CD4-positive, alpha-beta T cell (primary cell): Measurements from ENCODE around the gene CEACAM8. TPM values are rescaled to one million over a fixed set of nuclear protein-coding genes. Genes with fewer than 3 reads are reported as not detected.

Experiments
- ATAC-seq: fragments of 200-7000 bp; cut with Tn5 transposase; one replicate; pipeline ENCODE4 v1.10.0; 2022; ENCODE audit warnings: mild to moderate bottlenecking; ENCODE audit not compliant: poor library complexity
- CTCF ChIA-PET: fragments of 350-600 bp; sonication (Branson Sonifier 250); formaldehyde crosslinking; loops from one replicate; lab custom pipeline; 2021; ENCODE audit warnings: antibody characterized with exemption, inconsistent platforms; lab: Charles Lee
- POLR2A ChIA-PET: fragments of 350-600 bp; sonication (Branson Sonifier 250); formaldehyde crosslinking; loops from one replicate; lab custom pipeline; 2021; ENCODE audit warnings: antibody characterized with exemption, inconsistent platforms; lab: Charles Lee
- DNase-seq, 14 experiments: peaks; one replicate each; pipeline ENCODE4 v3.0.0-alpha.2; 2013 to 2020; ENCODE audit warnings: mixed read lengths in 2 of 14
- H3K27ac ChIP-seq, 2 donors: one replicate each; pipeline versions ENCODE4 v1.5.1 to v1.7.0; 2013; ENCODE audit warnings: low read length in 2 of 2, low read depth in 1 of 2, mild to moderate bottlenecking in 1 of 2
- H3K27me3 ChIP-seq, 2 experiments: 1 replicate in 1 of 2; 2 replicates in 1 of 2; pipeline versions ENCODE4 v1.6.1 to v1.7.0; 2013; ENCODE audit warnings: low read length in 2 of 2, control low read depth in 1 of 2, mild to moderate bottlenecking in 1 of 2, moderate library complexity in 1 of 2; ENCODE audit not compliant: insufficient read depth in 2 of 2, control insufficient read depth in 1 of 2
- H3K36me3 ChIP-seq: one replicate; pipeline ENCODE4 v1.6.1; 2013; ENCODE audit warnings: low read length, control low read depth; ENCODE audit not compliant: insufficient read depth
- H3K4me1 ChIP-seq: one replicate; pipeline ENCODE4 v1.6.1; 2013; ENCODE audit warnings: low read length, control low read depth; ENCODE audit not compliant: insufficient read depth
- H3K4me3 ChIP-seq: one replicate; pipeline ENCODE4 v1.5.1; 2013; ENCODE audit warnings: mild to moderate bottlenecking, low read length, moderate library complexity
- H3K9me3 ChIP-seq, 2 experiments: 1 replicate in 1 of 2; 2 replicates in 1 of 2; pipeline versions ENCODE4 v1.6.1 to v1.7.0; 2013; ENCODE audit warnings: low read length in 2 of 2, mild to moderate bottlenecking in 2 of 2, control low read depth in 1 of 2, moderate library complexity in 1 of 2; ENCODE audit not compliant: control insufficient read depth in 1 of 2, insufficient read depth in 1 of 2
- H3K27ac Mint-ChIP-seq: one replicate; pipeline ENCODE4 v1.8.0; 2020; ENCODE audit warnings: mixed read lengths
- H3K27me3 Mint-ChIP-seq: one replicate; pipeline ENCODE4 v1.8.0; 2021; ENCODE audit warnings: mixed read lengths
- H3K36me3 Mint-ChIP-seq: one replicate; pipeline ENCODE4 v1.8.0; 2021; ENCODE audit warnings: low read depth, mixed read lengths
- H3K4me1 Mint-ChIP-seq: one replicate; pipeline ENCODE4 v1.8.0; 2021; ENCODE audit warnings: low read depth, mixed read lengths
- H3K4me3 Mint-ChIP-seq: one replicate; pipeline ENCODE4 v1.8.0; 2020; ENCODE audit warnings: mild to moderate bottlenecking, mixed read lengths
- H3K9me3 Mint-ChIP-seq: one replicate; pipeline ENCODE4 v1.8.0; 2020; ENCODE audit warnings: mixed read lengths
- intact Hi-C, 2 experiments: fragments of 100-400 bp; cut with DNase I in 1 of 2; cut with micrococcal nuclease in 1 of 2; formaldehyde crosslinking; loops; one replicate each; pipeline versions ENCODE4 v1.15.1 to v1.9.0; 2023 to 2025; cut with DNase I, micrococcal nuclease
- total RNA-seq, 174 experiments: library from RNA in 2 of 174; stranded (reverse) in 2 of 174; gene quantifications; one replicate each; pipeline ENCODE4 v1.2.3 and lab custom pipeline; 2021 to 2026
- TF ChIP-seq, protein P1 (sequence below): fragments of 200-600 bp; IDR thresholded peaks from one replicate; pipeline ENCODE4 v1.8.0; 2022; ENCODE audit warnings: antibody characterized with exemption, mild to moderate bottlenecking

The CEACAM8 gene
- total RNA-seq, 2 experiments from 2014 or later: not detected

DNA sequence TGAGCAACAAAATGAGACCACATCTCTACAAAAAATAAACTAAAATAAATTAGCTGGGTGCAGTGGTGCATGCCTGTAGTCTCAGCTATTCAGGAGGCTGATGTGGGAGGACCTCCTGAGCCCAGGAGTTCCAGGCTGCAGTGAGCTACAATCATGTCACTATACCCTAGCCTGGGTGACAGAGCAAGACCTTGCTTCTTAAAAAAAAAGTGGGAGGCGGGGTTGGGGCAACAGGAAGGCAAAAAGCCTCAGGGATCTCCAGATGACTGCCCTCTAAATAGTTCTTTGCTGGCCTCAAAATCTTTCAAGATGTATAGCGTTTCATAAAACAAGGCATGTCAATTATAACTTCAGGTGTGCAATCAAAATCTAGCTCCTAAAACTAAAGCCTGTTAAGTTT, 18.5 kb downstream of the CEACAM8 start:
- Mint-ChIP-seq H3K4me3 (no peak overlapping the region), H3K4me1 (no peaks in the 10 kb centered on the region), H3K27ac (no peak overlapping the region), H3K36me3 (no peaks in the 10 kb centered on the region), H3K27me3 (peaks cover 51% of the 10 kb centered on the region), H3K9me3 (no peaks in the 10 kb centered on the region)
- ChIA-PET CTCF (no interaction called here), POLR2A (no interaction called here)
- Histone ChIP-seq H3K4me3 (no peak overlapping the region), H3K27ac (no peak overlapping the region), H3K9me3 (no peaks in the 10 kb centered on the region), H3K27me3 (peaks cover 2 to 10% of the 10 kb centered on the region in 2 experiments), H3K36me3 (no peaks in the 10 kb centered on the region), H3K4me1 (no peaks in the 10 kb centered on the region)
- no peak for DNase-seq
- TF ChIP-seq, protein P1, sequence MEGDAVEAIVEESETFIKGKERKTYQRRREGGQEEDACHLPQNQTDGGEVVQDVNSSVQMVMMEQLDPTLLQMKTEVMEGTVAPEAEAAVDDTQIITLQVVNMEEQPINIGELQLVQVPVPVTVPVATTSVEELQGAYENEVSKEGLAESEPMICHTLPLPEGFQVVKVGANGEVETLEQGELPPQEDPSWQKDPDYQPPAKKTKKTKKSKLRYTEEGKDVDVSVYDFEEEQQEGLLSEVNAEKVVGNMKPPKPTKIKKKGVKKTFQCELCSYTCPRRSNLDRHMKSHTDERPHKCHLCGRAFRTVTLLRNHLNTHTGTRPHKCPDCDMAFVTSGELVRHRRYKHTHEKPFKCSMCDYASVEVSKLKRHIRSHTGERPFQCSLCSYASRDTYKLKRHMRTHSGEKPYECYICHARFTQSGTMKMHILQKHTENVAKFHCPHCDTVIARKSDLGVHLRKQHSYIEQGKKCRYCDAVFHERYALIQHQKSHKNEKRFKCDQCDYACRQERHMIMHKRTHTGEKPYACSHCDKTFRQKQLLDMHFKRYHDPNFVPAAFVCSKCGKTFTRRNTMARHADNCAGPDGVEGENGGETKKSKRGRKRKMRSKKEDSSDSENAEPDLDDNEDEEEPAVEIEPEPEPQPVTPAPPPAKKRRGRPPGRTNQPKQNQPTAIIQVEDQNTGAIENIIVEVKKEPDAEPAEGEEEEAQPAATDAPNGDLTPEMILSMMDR: no peak
- ATAC-seq: no peak
- intact Hi-C loops: no loop called here

DNA sequence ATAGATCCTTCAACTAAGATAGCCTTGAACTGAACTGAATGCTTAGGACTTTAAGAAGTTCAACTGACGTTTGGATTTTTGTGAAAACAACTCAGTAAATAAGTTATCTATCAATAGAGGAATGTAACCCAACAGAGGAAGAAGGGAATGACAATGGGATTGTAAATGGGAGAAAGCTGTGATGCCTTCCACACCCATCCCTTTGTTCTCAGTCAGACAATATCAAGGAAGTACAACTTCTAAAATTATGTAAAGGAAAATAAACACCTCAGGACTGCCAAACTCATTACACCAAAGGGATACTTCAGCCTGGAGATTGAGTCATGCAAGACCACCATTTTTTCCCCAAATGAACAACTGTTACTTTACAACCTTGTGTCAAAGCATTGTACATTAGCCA, 21.1 kb downstream of the CEACAM8 start:
- Mint-ChIP-seq H3K36me3 (no peaks in the 10 kb centered on the region), H3K27me3 (peaks cover 36% of the 10 kb centered on the region), H3K4me1 (no peaks in the 10 kb centered on the region), H3K4me3 (no peak overlapping the region), H3K9me3 (no peaks in the 10 kb centered on the region), H3K27ac (no peak overlapping the region)
- no peaks in the 10 kb centered on the region for H3K9me3 ChIP-seq
- intact Hi-C loops: no loop called here
- no peaks in the 10 kb centered on the region for H3K36me3 ChIP-seq
- no peaks in the 10 kb centered on the region for H3K4me1 ChIP-seq
- TF ChIP-seq, protein P1: no peak
- DNase-seq (no peak), ATAC-seq (no peak)
- POLR2A ChIA-PET: no interaction called here
- H3K4me3 ChIP-seq: no peak overlapping the region
- CTCF ChIA-PET: no interaction called here
- H3K27ac ChIP-seq: no peak overlapping the region
- peaks cover 2 to 10% of the 10 kb centered on the region in 2 experiments for H3K27me3 ChIP-seq

DNA sequence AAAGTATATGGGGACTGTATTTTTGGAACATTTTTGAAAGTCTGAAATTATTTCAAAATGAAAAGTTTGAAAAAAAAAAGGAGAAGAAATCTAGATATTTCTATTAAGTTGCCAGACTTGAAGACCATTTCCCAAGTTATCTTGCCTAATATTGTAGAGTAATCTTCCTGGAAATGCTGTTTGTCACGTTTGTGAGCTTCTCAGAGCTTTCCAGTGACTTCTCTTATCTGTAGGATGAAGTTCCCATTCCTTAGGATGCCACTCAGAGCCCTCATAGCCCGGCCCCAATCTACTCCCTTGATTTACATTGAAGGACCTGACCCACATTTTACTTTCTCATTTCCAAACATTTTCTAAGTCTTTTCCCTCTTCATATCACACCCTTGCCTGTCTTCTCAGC, 23.6 kb downstream of the CEACAM8 start:
- H3K36me3 Mint-ChIP-seq: no peaks in the 10 kb centered on the region
- intact Hi-C loops: no loop called here
- no peak overlapping the region for H3K4me3 ChIP-seq
- POLR2A ChIA-PET: interaction anchor here (0.6 kb wide), 1 partner anchor 96 kb away, joined by 3 read pairs; no protein-coding TSS in a partner anchor
- H3K4me3 Mint-ChIP-seq: no peak overlapping the region
- ATAC-seq (no peak), DNase-seq (no peak)
- no peaks in the 10 kb centered on the region for H3K9me3 ChIP-seq
- H3K27me3 ChIP-seq: no peaks in the 10 kb centered on the region
- TF ChIP-seq, protein P1: no peak
- CTCF ChIA-PET: no interaction called here
- no peaks in the 10 kb centered on the region for H3K36me3 ChIP-seq
- no peaks in the 10 kb centered on the region for H3K9me3 Mint-ChIP-seq
- no peaks in the 10 kb centered on the region for H3K4me1 ChIP-seq
- H3K27ac ChIP-seq: no peak overlapping the region
- peaks cover 29% of the 10 kb centered on the region for H3K27me3 Mint-ChIP-seq
- no peaks in the 10 kb centered on the region for H3K4me1 Mint-ChIP-seq
- no peak overlapping the region for H3K27ac Mint-ChIP-seq
